Measurements from ENCODE around the gene ANKMY1. TPM values are rescaled to one million over a fixed set of nuclear protein-coding genes. Genes with fewer than 3 reads are reported as not detected.

Gene ANKMY1
- total RNA-seq, 2 donors from 2014 or later: 31.6 to 44.9 TPM

DNA sequence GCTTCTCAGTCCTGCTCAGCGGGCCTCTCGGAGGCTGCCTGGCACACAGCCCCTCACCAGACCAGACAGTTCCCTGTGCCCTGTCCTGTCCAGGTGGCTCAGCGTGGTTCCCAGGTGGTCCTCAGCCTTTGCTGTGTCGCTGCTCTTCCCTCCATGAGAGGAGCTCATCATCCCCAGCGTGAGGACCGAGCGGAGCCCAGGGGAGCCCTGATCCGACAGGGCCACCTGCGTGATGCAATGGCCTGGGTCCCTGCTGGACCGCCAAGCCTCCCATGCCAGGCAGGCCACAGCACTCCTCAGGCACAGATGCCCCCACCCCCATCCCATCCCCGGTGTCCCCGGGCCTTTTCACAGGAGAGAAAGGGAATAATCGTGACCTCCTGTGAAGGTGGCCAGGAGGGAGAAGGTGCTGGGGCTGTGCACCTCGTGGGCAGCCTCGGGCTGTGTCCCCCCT, 118.1 kb downstream of the ANKMY1 start:
- no peak for ATAC-seq (replicated peaks in 1 of 2)
- no peaks in the 10 kb centered on the region for H3K36me3 Mint-ChIP-seq (ENCODE audit: insufficient read depth in 2 of 2)

DNA sequence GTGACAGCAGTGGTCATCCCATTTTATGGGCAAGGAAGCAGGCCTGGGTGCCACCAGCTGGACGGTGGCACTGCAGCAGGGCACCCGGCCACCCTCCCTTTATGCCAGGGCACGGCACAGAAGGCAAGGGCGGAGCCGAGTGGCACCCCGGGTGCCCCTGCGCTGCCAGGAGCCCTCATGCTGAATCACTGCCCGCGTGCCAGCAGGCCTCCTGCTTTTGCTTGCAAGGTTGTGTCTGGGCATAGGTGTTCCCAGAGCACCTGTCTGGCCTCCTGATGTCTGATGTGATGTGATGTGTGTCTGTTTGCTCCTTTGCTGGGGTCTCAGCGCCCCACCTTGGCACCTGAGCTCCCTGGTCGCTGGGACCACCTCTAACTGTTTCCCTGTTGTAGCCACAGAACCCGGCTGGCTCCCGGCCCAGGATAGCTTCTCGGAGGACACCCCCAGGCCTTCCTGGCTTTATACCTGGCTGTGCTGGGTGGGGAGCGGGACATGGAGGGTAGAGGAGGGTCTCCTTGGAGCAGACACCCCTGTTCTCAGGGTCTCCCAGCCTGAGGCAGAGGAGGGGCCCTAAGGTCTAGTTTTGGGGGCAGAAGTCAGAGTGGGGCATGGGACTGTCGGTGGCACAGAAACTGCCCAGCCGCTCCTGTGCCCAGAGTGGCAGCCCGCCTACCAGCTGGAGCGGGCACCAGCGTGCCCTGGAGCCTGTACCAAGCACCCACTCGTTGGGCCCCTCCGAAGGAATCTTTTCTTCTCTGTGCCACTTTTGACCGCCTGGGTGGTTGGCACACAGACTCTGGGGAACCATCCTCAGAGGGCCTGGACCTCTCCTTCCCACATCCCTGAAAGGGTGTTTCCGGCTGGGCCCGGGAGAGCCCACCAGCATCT, 118.7 kb downstream of the ANKMY1 start:
- DNase-seq (no peak), ATAC-seq (replicated peaks in 1 of 2) (no peak)
- Mint-ChIP-seq H3K27ac (no peak overlapping the region), H3K9me3 (no peaks in the 10 kb centered on the region), H3K4me1 (ENCODE audit: low read depth) (peaks cover 12% of the 10 kb centered on the region), H3K4me3 (no peak overlapping the region), H3K27me3 (ENCODE audit: low read depth) (peaks cover 11% of the 10 kb centered on the region), H3K36me3 (ENCODE audit: insufficient read depth in 2 of 2) (no peaks in the 10 kb centered on the region)

More for the DNA sequence above, 118.1 kb downstream of the ANKMY1 start:
- DNase-seq: no peak
- Mint-ChIP-seq H3K9me3 (no peaks in the 10 kb centered on the region), H3K27me3 (ENCODE audit: low read depth) (peaks cover 11% of the 10 kb centered on the region), H3K27ac (no peak overlapping the region), H3K4me1 (ENCODE audit: low read depth) (peaks cover 6% of the 10 kb centered on the region), H3K4me3 (no peak overlapping the region)

DNA sequence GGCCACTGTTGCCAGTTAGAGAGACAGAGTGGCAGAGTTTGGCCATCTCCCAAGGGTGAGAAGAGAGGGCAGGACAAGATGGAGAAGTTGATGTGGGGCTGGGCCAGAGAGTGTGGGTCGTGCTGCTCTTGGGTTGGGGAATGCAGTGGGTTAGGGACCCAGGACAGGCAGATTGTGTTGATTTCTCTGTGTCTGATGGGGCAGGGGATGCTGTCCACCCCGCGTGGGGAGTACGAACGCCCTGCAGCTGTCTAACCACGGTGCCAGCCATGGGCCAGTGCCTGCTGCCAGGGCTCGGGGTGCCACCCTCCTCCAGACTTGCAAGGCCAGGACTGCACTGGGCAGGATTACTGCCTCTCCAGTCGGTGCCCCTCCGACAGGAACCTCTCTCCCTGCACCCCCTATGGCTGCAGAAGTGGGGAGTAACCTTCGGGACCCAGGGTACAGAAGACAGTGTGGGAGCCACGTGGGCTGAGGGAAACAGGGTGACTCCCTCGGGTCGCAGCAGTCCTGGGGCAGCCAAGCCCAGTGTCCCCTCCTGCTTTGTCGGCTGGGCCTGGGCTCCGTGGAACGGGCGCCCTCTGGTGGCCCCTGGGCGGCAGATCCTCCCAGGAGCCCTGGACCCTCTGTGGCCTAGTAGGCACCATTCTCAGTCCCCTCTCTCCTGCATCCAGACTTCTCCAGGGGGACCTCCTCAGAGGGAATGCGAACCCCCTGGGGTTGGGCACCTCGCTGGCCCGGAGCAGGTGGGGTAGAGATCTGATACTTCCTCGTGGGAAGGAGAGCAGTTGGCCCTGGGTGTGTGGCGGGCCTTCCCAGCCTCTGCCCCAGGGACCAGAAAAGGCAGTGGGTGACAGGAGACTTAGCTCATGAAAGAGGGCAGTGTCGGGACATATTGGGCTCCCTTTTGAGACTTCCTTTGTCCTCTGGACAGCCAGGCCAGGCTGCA, 119.7 kb downstream of the ANKMY1 start:
- Mint-ChIP-seq H3K27me3 (ENCODE audit: low read depth) (peaks cover 14% of the 10 kb centered on the region), H3K36me3 (ENCODE audit: insufficient read depth in 2 of 2) (no peaks in the 10 kb centered on the region), H3K9me3 (no peaks in the 10 kb centered on the region), H3K4me3 (peak overlapping the region in 1 of 2 donors; percentile 53), H3K4me1 (ENCODE audit: low read depth) (peaks cover 12% of the 10 kb centered on the region), H3K27ac (no peak overlapping the region)
- ATAC-seq (replicated peaks in 1 of 2) (peak; percentile 42 to 47), DNase-seq (peak; percentile 72 to 81)

DNA sequence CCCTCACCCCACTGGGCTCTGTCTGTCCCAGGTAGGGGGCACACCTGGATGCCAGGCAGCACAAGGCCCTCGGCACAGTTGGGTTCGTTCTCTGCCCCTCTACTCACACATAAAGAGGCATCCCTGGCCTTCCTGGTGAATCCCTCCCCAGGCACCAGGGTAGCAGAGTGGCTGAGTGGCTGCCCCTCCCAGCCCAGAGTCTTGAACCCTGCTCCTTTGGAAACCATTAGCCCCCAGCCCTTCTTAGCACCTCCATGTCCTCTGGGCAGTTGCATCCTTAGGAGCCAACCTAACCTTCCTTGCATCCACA, 120.3 kb downstream of the ANKMY1 start:
- Mint-ChIP-seq H3K9me3 (no peaks in the 10 kb centered on the region), H3K27me3 (ENCODE audit: low read depth) (peaks cover 21% of the 10 kb centered on the region), H3K36me3 (ENCODE audit: insufficient read depth in 2 of 2) (no peaks in the 10 kb centered on the region), H3K27ac (no peak overlapping the region), H3K4me1 (ENCODE audit: low read depth) (peaks cover 12% of the 10 kb centered on the region), H3K4me3 (peak overlapping the region in 1 of 2 donors; percentile 53)
- no peak for ATAC-seq (replicated peaks in 1 of 2)
- DNase-seq: no peak

DNA sequence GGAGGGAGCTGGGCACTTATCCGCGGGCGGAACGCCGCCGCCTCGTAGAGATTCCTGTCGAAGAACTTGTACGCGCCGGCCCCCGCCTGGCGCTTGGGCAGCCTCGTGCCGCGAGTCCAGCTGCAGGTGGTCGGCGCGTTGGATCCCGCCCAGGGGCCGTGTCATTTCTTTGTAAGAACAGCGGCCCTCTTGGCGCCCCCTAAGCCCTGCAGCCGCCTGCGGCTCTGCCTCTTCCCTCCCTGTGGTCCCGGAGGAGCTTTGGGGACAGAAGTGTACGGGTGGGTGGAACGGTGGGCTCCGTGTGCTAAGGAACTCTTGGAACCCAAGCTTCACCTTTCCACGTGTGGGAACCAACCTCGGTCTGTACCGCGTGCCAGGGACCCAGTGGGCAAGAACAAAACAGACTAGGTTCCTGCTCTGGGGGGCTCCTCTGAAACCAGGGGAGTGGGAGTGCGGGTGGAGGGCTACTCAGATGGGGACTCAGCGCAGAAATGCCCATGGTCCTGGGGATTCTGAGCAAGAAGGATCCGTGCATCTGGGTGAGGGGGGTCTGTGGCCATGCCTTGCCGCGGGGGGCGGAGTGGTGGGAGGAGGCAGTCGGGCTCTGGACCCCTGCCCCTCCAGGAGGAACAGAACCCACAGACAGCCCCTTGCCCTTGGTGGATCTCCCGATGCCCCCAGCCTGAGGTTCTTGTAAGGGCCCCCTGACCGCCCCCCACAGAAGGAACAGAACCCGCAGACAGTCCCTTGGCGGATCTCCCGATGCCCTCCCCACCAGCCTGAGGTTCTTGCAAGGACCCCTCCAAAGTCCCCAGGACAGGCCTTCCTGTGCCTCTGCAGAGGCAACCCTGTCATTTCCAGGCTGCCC, 120.9 kb downstream of the ANKMY1 start:
- H3K4me3 Mint-ChIP-seq: peak overlapping the region; percentile 63 to 67
- no peak overlapping the region for H3K27ac Mint-ChIP-seq
- peaks cover 12% of the 10 kb centered on the region for H3K4me1 Mint-ChIP-seq (ENCODE audit: low read depth)
- H3K9me3 Mint-ChIP-seq: no peaks in the 10 kb centered on the region
- ATAC-seq (replicated peaks in 1 of 2): no peak
- peaks cover 27% of the 10 kb centered on the region for H3K27me3 Mint-ChIP-seq (ENCODE audit: low read depth)
- H3K36me3 Mint-ChIP-seq (ENCODE audit: insufficient read depth in 2 of 2): no peaks in the 10 kb centered on the region
- no peak for DNase-seq

DNA sequence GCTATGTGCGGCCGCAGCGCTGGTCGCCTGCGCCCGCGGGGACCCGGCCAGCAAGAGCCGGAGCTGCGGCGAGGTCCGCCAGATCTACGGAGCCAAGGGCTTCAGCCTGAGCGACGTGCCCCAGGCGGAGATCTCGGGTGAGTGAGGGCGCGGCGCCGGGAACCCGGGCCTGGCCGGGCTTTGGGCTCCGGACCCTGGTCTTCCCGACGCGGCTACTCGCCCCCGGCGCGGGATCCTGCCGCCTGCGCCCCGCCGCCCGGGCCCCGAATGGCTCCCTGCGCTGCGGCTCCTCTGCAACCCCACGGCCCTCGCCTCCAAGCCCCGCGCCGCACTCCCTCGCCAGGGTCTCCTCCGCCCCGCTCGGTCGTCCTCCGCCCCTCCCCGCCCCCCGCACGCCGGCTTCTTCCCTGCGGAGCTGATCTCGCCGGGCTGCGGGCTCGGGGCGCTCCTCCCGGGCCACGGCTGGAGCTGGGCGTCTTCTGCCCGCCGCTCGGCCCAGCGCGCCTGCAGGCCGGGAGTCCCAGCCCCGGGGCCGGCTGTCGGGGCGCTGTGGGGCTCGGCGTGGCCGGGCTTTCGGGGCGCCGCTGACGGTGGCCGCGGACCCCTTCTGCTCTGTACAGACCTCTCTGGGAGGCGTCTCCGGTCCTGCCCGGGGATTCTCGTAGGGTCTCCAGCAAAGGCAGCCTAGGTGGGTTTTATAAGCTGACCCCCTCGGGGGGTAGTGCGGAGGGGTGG, 121.7 kb downstream of the ANKMY1 start:
- Mint-ChIP-seq H3K4me3 (peak overlapping the region; percentile 63 to 67), H3K4me1 (ENCODE audit: low read depth) (peaks cover 12% of the 10 kb centered on the region), H3K27me3 (ENCODE audit: low read depth) (peaks cover 29% of the 10 kb centered on the region), H3K27ac (no peak overlapping the region), H3K9me3 (no peaks in the 10 kb centered on the region), H3K36me3 (ENCODE audit: insufficient read depth in 2 of 2) (no peaks in the 10 kb centered on the region)
- ATAC-seq (replicated peaks in 1 of 2) (peak; percentile 9 to 11), DNase-seq (peak in 1 of 2 donors; percentile 33)

DNA sequence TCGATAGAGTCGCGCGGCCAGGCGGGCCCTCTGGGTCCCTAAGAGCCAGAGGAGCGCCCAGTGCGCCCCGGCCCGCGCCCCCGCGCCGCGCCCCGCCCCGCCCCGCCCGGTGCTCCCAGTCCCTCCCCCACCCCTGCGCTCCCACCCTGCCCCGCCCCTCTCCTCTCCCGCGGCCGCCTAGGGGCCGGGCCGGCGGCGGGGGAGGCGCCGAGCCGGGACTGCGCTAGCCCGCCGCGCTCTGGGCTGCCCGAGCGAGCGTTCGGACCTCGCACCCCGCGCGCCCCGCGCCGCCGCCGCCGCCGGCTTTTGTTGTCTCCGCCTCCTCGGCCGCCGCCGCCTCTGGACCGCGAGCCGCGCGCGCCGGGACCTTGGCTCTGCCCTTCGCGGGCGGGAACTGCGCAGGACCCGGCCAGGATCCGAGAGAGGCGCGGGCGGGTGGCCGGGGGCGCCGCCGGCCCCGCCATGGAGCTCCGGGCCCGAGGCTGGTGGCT, 122.3 kb downstream of the ANKMY1 start, which contains the start of gene GPC1:
Gene GPC1 (plus strand): TSS at position 207 of the 491 bp plus-strand sequence. CDS start 256 bp downstream, at position 463.
- Mint-ChIP-seq H3K36me3 (ENCODE audit: insufficient read depth in 2 of 2) (no peaks in the 10 kb centered on the region), H3K9me3 (no peaks in the 10 kb centered on the region), H3K4me1 (ENCODE audit: low read depth) (peaks cover 12% of the 10 kb centered on the region), H3K27ac (no peak within 1 kb of the TSS), H3K4me3 (peak within 1 kb of the TSS; percentile 86 to 90), H3K27me3 (ENCODE audit: low read depth) (peaks cover 29% of the 10 kb centered on the region)
- peak; percentile 58 to 62 for DNase-seq
- peak; percentile 69 to 73 for ATAC-seq (replicated peaks in 1 of 2)

DNA sequence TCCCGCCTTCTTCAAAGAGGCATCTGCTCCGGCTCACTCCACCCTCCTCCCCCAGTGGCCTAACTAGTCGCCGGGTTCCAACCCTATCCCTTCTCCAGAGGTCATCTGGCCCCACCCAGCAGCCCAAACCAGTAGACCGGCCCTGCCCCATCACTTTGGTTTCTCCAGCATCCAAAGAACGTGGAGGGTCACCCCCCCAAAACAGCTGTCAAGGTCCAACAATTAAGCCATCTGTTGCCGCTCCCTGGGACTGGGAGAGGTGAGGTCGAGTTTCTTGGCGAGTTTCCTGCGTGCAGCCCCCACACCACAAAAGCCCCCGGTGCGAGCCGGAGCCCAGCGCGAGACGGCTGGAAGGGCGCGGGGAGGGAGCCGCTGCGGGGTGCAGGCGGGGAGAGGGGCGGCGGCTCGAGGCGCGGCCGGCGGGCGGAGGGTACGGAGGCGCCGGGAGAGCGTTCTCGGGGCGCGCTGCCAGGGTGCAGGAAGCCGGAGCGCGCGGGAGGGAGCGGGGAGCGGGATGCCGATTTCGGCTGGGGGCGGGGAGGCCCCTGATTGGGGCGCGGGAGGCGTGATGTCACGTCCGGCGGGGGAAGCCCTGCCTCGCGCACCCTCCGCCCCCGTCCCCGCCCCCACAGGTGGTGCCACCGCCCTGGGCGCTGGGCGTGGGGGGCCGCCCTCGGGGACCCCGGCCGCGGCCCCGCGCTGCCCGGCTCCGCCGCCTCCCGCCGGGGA, 122.9 kb downstream of the ANKMY1 start:
- Mint-ChIP-seq H3K9me3 (no peaks in the 10 kb centered on the region), H3K4me1 (ENCODE audit: low read depth) (peaks cover 12% of the 10 kb centered on the region), H3K27me3 (ENCODE audit: low read depth) (peaks cover 29% of the 10 kb centered on the region), H3K36me3 (ENCODE audit: insufficient read depth in 2 of 2) (no peaks in the 10 kb centered on the region), H3K27ac (no peak overlapping the region), H3K4me3 (peak overlapping the region; percentile 86 to 90)
- DNase-seq (peak; percentile 89 to 90), ATAC-seq (replicated peaks in 1 of 2) (peak; percentile 75 to 77)

DNA sequence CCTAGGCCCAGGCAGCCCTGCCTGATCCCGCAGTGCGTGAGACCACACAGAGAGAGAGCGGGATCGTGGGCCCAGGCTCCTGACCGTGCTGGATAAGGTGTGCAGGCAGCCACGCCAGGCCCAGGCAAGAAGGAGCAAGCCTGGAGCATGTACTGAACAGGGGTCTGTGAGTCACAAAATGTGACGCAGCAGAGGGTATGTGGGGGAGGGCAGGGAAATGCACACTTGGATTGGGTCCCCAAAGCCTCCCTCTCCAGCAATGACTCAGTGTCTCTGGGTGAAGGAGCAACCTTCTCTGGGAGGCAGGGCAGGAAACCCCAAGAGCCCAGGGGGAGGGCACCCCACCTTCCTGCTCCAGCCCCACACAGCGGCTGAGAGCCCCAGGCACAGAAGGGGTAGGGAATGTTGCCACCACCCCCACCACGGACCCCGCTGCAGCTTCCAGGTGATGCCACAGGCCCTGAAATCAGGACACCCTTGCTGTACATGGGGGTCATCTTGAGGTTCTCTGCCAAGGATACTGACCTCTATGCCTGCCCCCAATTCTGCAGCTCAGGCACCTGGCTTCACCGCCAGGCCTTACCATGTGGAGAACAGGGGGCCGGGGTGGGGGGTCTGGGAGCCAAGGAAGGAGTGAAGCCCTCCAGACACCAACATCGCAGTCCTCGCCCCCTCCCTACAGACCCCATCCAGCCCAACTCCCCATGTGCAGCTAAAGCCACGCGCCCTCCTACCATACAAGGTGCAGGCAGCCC, 123.6 kb downstream of the ANKMY1 start:
- Mint-ChIP-seq H3K4me1 (ENCODE audit: low read depth) (peaks cover 12% of the 10 kb centered on the region), H3K4me3 (peak overlapping the region; percentile 86 to 90), H3K27ac (no peak overlapping the region), H3K36me3 (ENCODE audit: insufficient read depth in 2 of 2) (no peaks in the 10 kb centered on the region), H3K27me3 (ENCODE audit: low read depth) (peaks cover 29% of the 10 kb centered on the region), H3K9me3 (no peaks in the 10 kb centered on the region)
- DNase-seq: peak; percentile 25 to 43
- ATAC-seq (replicated peaks in 1 of 2): peak; percentile 7 to 25

DNA sequence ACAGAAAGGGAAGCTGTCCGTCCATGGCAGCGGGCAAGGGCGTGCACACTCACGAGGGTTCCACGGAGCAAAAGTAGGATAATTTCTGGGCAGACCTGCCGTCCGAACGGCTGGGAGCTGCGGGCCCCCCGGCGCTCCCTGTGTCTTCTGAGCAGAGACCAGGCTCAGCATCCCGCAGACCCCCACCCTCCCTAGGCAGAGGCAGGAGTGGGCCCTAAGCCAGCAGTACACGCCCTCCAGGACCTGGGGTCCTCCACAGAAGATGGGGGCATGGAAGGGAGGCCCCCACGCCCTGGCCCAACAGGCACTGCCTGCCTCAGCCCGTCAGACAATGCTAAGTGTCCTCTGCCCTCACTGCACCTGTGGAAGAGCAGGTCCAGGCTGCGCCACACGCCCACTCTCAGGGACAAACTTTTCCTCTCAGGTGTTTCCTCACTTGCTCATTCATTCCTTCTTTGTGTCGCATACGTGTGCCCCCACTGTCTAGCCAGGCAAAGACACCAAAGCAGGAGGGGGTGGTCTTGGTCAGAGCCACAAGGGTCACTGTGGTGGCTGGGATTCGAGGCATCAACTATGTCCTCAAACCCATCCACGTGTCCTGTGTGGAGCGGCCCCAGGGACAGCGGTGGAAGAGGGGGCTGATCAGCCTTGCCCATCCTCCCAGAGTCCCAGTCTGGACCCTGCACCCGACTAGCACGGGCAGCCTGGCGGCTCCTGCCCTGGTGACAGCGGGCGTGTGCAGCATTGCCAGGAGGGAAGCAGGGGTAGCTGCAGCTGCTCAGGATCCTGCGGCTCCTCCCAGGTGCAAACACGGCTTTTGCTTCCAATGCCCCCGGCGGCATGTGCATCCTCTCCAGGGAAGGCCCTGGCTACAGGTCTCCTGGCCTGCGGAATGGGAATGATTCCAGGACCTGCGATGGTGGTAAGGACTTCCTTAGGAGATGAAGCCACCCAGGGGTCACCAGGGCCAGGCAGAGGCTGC, 124.7 kb downstream of the ANKMY1 start:
- DNase-seq (no peak), ATAC-seq (replicated peaks in 1 of 2) (no peak)
- peaks cover 23% of the 10 kb centered on the region for H3K4me1 Mint-ChIP-seq (ENCODE audit: low read depth)
- no peak overlapping the region for H3K27ac Mint-ChIP-seq
- peaks cover 0 to 4% of the 10 kb centered on the region in 2 donors for H3K9me3 Mint-ChIP-seq
- no peaks in the 10 kb centered on the region for H3K36me3 Mint-ChIP-seq (ENCODE audit: insufficient read depth in 2 of 2)
- peak overlapping the region; percentile 15 to 86 for H3K4me3 Mint-ChIP-seq
- H3K27me3 Mint-ChIP-seq (ENCODE audit: low read depth): peaks cover 36% of the 10 kb centered on the region
